ENCODE measurements around the gene CD72.

CD72 gene

GRCh38 chr9:35658968-35659220 is 40.7 kb upstream of the CD72 start:
- H3K9me3 ChIP-seq: no peaks in the 10 kb centered on the region
- H3K27me3 ChIP-seq: no peaks in the 10 kb centered on the region
- peak overlapping the region; percentile 86 to 87 for H3K4me3 ChIP-seq (ENCODE audit: low read depth in 1 of 2, low read length in 1 of 2)
- peaks cover 30 to 35% of the 10 kb centered on the region in 2 experiments for H3K4me1 ChIP-seq (ENCODE audit: control insufficient read depth in 1 of 2, insufficient read depth in 1 of 2, low read depth in 1 of 2, low read length in 1 of 2)
- no peak for TF ChIP-seq CTCF (IDR thresholded peaks at IDR 0.05)
- peak overlapping the region; percentile 87 for H3K27ac ChIP-seq
- no peaks in the 10 kb centered on the region for H3K36me3 ChIP-seq

GRCh38 chr9:35658137-35658967 is 40.1 kb upstream of the CD72 start, which contains the start of gene CCDC107:
Gene CCDC107 (plus strand): TSS chr9:35658292. CDS start chr9:35658380, 88 bp downstream.
- Histone ChIP-seq H3K36me3 (no peaks in the 10 kb centered on the region), H3K27me3 (no peaks in the 10 kb centered on the region), H3K4me3 (ENCODE audit: low read depth in 1 of 2, low read length in 1 of 2) (peak within 1 kb of the TSS; percentile 86 to 87), H3K9me3 (no peaks in the 10 kb centered on the region), H3K4me1 (ENCODE audit: control insufficient read depth in 1 of 2, insufficient read depth in 1 of 2, low read depth in 1 of 2, low read length in 1 of 2) (peaks cover 26 to 29% of the 10 kb centered on the region in 2 experiments), H3K27ac (peak within 1 kb of the TSS; percentile 87)
- TF ChIP-seq CTCF (IDR thresholded peaks at IDR 0.05): peak; percentile 41

GRCh38 chr9:35657546-35658136 is 39.4 kb upstream of the CD72 start, which contains the start of gene RMRP:
Gene RMRP (minus strand): TSS chr9:35658019.
- peaks cover 26 to 29% of the 10 kb centered on the region in 2 experiments for H3K4me1 ChIP-seq (ENCODE audit: control insufficient read depth in 1 of 2, insufficient read depth in 1 of 2, low read depth in 1 of 2, low read length in 1 of 2)
- H3K4me3 ChIP-seq (ENCODE audit: low read depth in 1 of 2, low read length in 1 of 2): peak within 1 kb of the TSS; percentile 86 to 87
- no peaks in the 10 kb centered on the region for H3K36me3 ChIP-seq

GRCh38 chr9:35656831-35657545 is 38.8 kb upstream of the CD72 start:
- no peak for TF ChIP-seq CTCF (IDR thresholded peaks at IDR 0.05)
- H3K4me1 ChIP-seq (ENCODE audit: control insufficient read depth in 1 of 2, insufficient read depth in 1 of 2, low read depth in 1 of 2, low read length in 1 of 2): peaks cover 26 to 29% of the 10 kb centered on the region in 2 experiments
- no peaks in the 10 kb centered on the region for H3K9me3 ChIP-seq
- H3K4me3 ChIP-seq (ENCODE audit: low read depth in 1 of 2, low read length in 1 of 2): peak overlapping the region; percentile 86 to 87
- H3K36me3 ChIP-seq: no peaks in the 10 kb centered on the region
- peak overlapping the region; percentile 87 for H3K27ac ChIP-seq
- no peaks in the 10 kb centered on the region for H3K27me3 ChIP-seq

More at GRCh38 chr9:35657546-35658136, 39.4 kb upstream of the CD72 start, which contains the start of gene RMRP:
- H3K9me3 ChIP-seq: no peaks in the 10 kb centered on the region
- H3K27me3 ChIP-seq: no peaks in the 10 kb centered on the region
- peak within 1 kb of the TSS; percentile 87 for H3K27ac ChIP-seq
- TF ChIP-seq CTCF (IDR thresholded peaks at IDR 0.05): no peak

- TF ChIP-seq CTCF (IDR thresholded peaks at IDR 0.05): no peak
Measured at GRCh38 chr9:35656348-35656747, 38.1 kb upstream of the CD72 start.

More at GRCh38 chr9:35656348-35656747, 38.1 kb upstream of the CD72 start:
- Histone ChIP-seq H3K27me3 (no peaks in the 10 kb centered on the region), H3K36me3 (no peaks in the 10 kb centered on the region), H3K9me3 (no peaks in the 10 kb centered on the region), H3K27ac (no peak overlapping the region), H3K4me3 (ENCODE audit: low read depth in 1 of 2, low read length in 1 of 2) (no peak overlapping the region), H3K4me1 (ENCODE audit: control insufficient read depth in 1 of 2, insufficient read depth in 1 of 2, low read depth in 1 of 2, low read length in 1 of 2) (peaks cover 26 to 29% of the 10 kb centered on the region in 2 experiments)

Data from neutrophil (primary cell).